ENCODE measurements around the gene CADPS2. TPM values are rescaled to one million over a fixed set of nuclear protein-coding genes. Genes with fewer than 3 reads are reported as not detected.

CADPS2 gene
- polyA plus RNA-seq, 3 donors: not detected

GRCh38 chr7:122706836-122707235 lies 179.4 kb downstream of the CADPS2 start:
- no peak overlapping the region for H3K9ac ChIP-seq (ENCODE audit: insufficient read depth, low read length, poor library complexity, severe bottlenecking)
- H3K4me2 ChIP-seq (replicated peaks; ENCODE audit: extremely low read depth, low read length, poor library complexity, severe bottlenecking): no peak overlapping the region
- no peaks in the 10 kb centered on the region for H3K4me1 ChIP-seq (ENCODE audit: control insufficient read depth in 1 of 2, insufficient read depth in 2 of 2, low read length in 2 of 2)
- Mint-ChIP-seq H3K36me3 (no peaks in the 10 kb centered on the region), H3K9me3 (peaks cover 0 to 2% (median 0%) of the 10 kb centered on the region in 7 donors), H3K4me3 (no peak overlapping the region), H3K27ac (no peak overlapping the region), H3K27me3 (ENCODE audit: low read depth in 3 of 3) (no peaks in the 10 kb centered on the region), H3K4me1 (no peaks in the 10 kb centered on the region)
- H3K79me2 ChIP-seq (ENCODE audit: insufficient read depth, low read length): no peaks in the 10 kb centered on the region
- H2AFZ ChIP-seq (ENCODE audit: insufficient read depth, low read depth, low read length, poor library complexity, severe bottlenecking): no peak overlapping the region
- no peaks in the 10 kb centered on the region for H3K9me3 ChIP-seq (replicated peaks in 1 of 2; ENCODE audit: control insufficient read depth in 1 of 2, insufficient read depth in 1 of 2, low read length in 2 of 2)
- no CpG with 5 or more reads among the region's 2 CpGs for WGBS (ENCODE audit: insufficient coverage)
- H3K27me3 ChIP-seq (ENCODE audit: control insufficient read depth in 2 of 2, insufficient read depth in 2 of 2, low read length in 2 of 2): no peaks in the 10 kb centered on the region
- DNase-seq: no peak
- no peaks in the 10 kb centered on the region for H3K36me3 ChIP-seq (replicated peaks in 1 of 2; ENCODE audit: control insufficient read depth in 1 of 2, insufficient read depth in 2 of 2, low read length in 2 of 2)
- H3K27ac ChIP-seq (ENCODE audit: low read depth in 1 of 2, low read length in 2 of 2): no peak overlapping the region
- TF ChIP-seq CTCF (IDR thresholded peaks at IDR 0.05): no peak
- H4K20me1 ChIP-seq (ENCODE audit: insufficient read depth, low read length): no peaks in the 10 kb centered on the region
- no peak overlapping the region for H3K4me3 ChIP-seq (replicated peaks in 1 of 3; ENCODE audit: low read depth in 2 of 3, low read length in 3 of 3)
- intact Hi-C loops (cut with micrococcal nuclease): no loop called here

GRCh38 chr7:122702872-122703510 lies 183.3 kb downstream of the CADPS2 start, which contains the start of gene RNF148:
Gene RNF148 (minus strand): TSS chr7:122702922. CDS start chr7:122702750, 172 bp downstream.
- H3K4me3 Mint-ChIP-seq: no peak within 1 kb of the TSS
- no peaks in the 10 kb centered on the region for H3K36me3 Mint-ChIP-seq
- Histone ChIP-seq H3K79me2 (ENCODE audit: insufficient read depth, low read length) (no peaks in the 10 kb centered on the region), H3K4me2 (replicated peaks; ENCODE audit: extremely low read depth, low read length, poor library complexity, severe bottlenecking) (no peak within 1 kb of the TSS), H3K4me1 (ENCODE audit: control insufficient read depth in 1 of 2, insufficient read depth in 2 of 2, low read length in 2 of 2) (no peaks in the 10 kb centered on the region), H3K27ac (ENCODE audit: low read depth in 1 of 2, low read length in 2 of 2) (no peak within 1 kb of the TSS), H3K27me3 (ENCODE audit: control insufficient read depth in 2 of 2, insufficient read depth in 2 of 2, low read length in 2 of 2) (no peaks in the 10 kb centered on the region), H3K4me3 (replicated peaks in 1 of 3; ENCODE audit: low read depth in 2 of 3, low read length in 3 of 3) (no peak within 1 kb of the TSS), H3K9ac (ENCODE audit: insufficient read depth, low read length, poor library complexity, severe bottlenecking) (no peak within 1 kb of the TSS), H3K36me3 (replicated peaks in 1 of 2; ENCODE audit: control insufficient read depth in 1 of 2, insufficient read depth in 2 of 2, low read length in 2 of 2) (no peaks in the 10 kb centered on the region), H4K20me1 (ENCODE audit: insufficient read depth, low read length) (no peaks in the 10 kb centered on the region), H3K9me3 (replicated peaks in 1 of 2; ENCODE audit: control insufficient read depth in 1 of 2, insufficient read depth in 1 of 2, low read length in 2 of 2) (peaks cover 0 to 10% of the 10 kb centered on the region in 2 donors), H2AFZ (ENCODE audit: insufficient read depth, low read depth, low read length, poor library complexity, severe bottlenecking) (no peak within 1 kb of the TSS)
- TF ChIP-seq CTCF (IDR thresholded peaks at IDR 0.05): no peak
- H3K9me3 Mint-ChIP-seq: peaks cover 0 to 2% (median 0%) of the 10 kb centered on the region in 7 donors
- intact Hi-C loops (cut with micrococcal nuclease): no loop called here
- H3K27me3 Mint-ChIP-seq (ENCODE audit: low read depth in 3 of 3): no peaks in the 10 kb centered on the region
- WGBS (ENCODE audit: insufficient coverage): no CpG with 5 or more reads among the region's 1 CpG
- no peak within 1 kb of the TSS for H3K27ac Mint-ChIP-seq
- no peaks in the 10 kb centered on the region for H3K4me1 Mint-ChIP-seq
- DNase-seq: no peak

Data from CD14-positive monocyte (primary cell).